Measurements from ENCODE around the gene SLC1A7. TPM values are rescaled to one million over a fixed set of nuclear protein-coding genes. Genes with fewer than 3 reads are reported as not detected.

The SLC1A7 gene
- total and polyA plus RNA-seq, 5 experiments from 2014 or later: not detected

DNA sequence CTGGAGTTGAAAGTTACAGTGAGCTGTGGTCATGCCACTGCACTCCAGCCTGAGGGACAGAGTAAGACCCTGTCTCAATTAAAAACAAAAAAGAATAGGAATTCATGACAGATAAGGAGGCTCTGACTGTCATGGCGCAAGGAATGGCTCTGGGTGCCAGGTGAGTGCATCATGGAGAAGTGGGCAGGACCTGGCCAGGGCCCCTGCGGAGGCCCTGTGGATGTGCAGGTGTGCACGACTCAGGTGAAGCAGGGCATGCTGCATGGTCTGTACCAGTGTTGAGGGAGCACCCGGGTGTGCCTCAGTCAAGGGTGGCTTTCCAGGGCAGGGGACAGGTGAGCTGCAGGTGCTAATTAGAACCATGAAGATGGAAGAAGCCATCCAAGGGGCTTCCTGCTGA, 14.0 kb downstream of the SLC1A7 start:
- DNase-seq: no peak
- ATAC-seq: no peak
- H3K4me3 Mint-ChIP-seq: no peak overlapping the region
- H3K27ac Mint-ChIP-seq: no peak overlapping the region
- POLR2A ChIA-PET: no interaction called here
- H3K27me3 Mint-ChIP-seq: peaks cover 0 to 9% (median 0%) of the 10 kb centered on the region in 5 donors
- peaks cover 0 to 2% (median 0%) of the 10 kb centered on the region in 9 donors for H3K9me3 Mint-ChIP-seq
- H3K36me3 Mint-ChIP-seq: no peaks in the 10 kb centered on the region
- peaks cover 0 to 5% (median 0%) of the 10 kb centered on the region in 4 donors for H3K4me1 Mint-ChIP-seq

DNA sequence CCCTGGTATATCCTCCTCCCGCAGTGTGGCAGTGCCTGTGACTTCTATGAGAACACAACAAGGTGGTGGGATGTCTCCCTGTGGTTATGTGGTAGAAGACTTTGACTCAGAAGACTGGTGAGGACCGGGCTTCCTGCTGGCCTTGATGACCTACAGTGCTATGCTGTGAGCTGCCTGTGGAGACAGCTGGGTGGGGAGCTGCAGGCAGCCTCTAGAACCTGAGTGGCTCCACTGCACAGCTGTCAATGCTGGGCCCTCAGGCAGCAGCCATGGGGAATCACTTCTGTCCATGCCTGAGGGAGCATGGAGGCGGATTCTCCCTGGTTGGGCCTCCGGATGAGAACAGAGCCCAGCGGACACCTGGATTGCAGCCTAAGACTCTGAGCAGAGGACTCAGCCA, 14.9 kb downstream of the SLC1A7 start:
- Mint-ChIP-seq H3K27ac (peak overlapping the region in 1 of 10 donors; percentile 83), H3K4me3 (peak overlapping the region in 1 of 10 donors; percentile 41), H3K36me3 (no peaks in the 10 kb centered on the region), H3K27me3 (peaks cover 0 to 9% (median 0%) of the 10 kb centered on the region in 5 donors), H3K9me3 (peaks cover 0 to 2% (median 0%) of the 10 kb centered on the region in 9 donors), H3K4me1 (peaks cover 0 to 5% (median 0%) of the 10 kb centered on the region in 4 donors)
- POLR2A ChIA-PET: interaction anchor here (0.6 kb wide), 1 partner anchor 43 kb away, joined by 4 read pairs; no protein-coding TSS in a partner anchor
- ATAC-seq: no peak
- DNase-seq: peak in 1 of 10 donors; percentile 20

DNA sequence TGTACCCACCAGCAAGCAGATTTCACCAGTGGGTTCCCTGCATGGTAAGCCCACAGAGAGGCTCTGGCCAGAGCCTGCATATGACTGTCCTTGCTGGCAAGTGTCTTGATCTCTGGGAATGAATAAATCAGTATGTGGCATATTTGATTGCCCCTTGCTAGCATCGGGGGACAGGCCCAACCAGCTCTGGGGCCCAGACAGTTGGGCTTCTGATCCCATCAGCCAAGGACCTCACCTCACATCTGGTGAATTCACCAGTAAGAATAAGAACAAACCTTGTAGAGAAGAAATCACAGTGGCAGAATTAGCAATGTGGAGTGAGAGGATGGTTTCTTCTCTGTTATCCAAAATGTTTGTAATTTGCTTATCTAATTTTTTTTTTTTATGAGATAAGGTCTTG, 15.9 kb downstream of the SLC1A7 start:
- DNase-seq (no peak), ATAC-seq (no peak)
- H3K9me3 Mint-ChIP-seq: peaks cover 0 to 2% (median 0%) of the 10 kb centered on the region in 9 donors
- H3K36me3 Mint-ChIP-seq: no peaks in the 10 kb centered on the region
- H3K27ac Mint-ChIP-seq: no peak overlapping the region
- POLR2A ChIA-PET: no interaction called here
- H3K4me1 Mint-ChIP-seq: peaks cover 0 to 5% (median 1%) of the 10 kb centered on the region in 4 donors
- peaks cover 0 to 9% (median under 1%) of the 10 kb centered on the region in 5 donors for H3K27me3 Mint-ChIP-seq
- H3K4me3 Mint-ChIP-seq: no peak overlapping the region

DNA sequence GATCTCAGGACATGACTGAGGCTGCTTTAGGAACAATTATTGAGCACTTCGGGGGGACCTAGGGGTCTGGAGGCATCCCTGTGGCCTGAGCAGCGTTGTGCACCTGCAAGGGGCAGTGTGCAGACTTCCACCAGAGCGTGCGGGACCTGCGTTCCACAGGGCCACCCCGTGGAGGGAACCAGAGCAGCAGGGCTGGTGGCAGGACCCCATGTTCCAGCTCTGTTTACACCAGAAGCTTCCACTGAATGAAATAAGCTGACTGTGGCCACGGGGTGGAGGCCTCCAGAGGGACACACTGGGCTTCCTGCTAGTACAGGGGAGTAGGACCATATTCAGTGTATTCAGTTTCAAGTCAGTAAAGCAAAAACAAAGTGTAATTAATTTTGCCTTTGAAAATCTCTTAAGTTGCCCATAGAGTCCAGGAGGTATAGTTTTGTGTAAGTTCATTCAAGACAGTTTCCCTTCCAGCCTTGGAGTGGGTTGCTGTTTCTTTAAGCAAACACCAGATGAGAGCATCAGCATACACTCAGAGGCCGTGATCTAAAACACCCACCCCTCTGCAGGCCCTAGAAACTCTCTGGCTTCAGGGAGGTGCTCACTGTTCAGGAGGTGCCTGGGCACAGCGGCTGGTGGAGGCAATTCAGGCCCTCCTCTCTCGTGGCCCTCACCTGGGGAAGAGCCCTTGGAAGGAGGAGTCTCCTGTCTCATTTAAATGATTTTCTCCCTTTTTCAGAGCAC, 16.6 kb downstream of the SLC1A7 start:
- H3K36me3 Mint-ChIP-seq: no peaks in the 10 kb centered on the region
- ATAC-seq: no peak
- peaks cover 0 to 2% (median 0%) of the 10 kb centered on the region in 9 donors for H3K9me3 Mint-ChIP-seq
- no peak for DNase-seq
- H3K4me3 Mint-ChIP-seq: no peak overlapping the region
- POLR2A ChIA-PET: no interaction called here
- peaks cover 0 to 10% (median 4%) of the 10 kb centered on the region in 4 donors for H3K4me1 Mint-ChIP-seq
- peak overlapping the region in 1 of 10 donors; percentile 60 for H3K27ac Mint-ChIP-seq
- H3K27me3 Mint-ChIP-seq: peaks cover 0 to 16% (median 8%) of the 10 kb centered on the region in 5 donors

DNA sequence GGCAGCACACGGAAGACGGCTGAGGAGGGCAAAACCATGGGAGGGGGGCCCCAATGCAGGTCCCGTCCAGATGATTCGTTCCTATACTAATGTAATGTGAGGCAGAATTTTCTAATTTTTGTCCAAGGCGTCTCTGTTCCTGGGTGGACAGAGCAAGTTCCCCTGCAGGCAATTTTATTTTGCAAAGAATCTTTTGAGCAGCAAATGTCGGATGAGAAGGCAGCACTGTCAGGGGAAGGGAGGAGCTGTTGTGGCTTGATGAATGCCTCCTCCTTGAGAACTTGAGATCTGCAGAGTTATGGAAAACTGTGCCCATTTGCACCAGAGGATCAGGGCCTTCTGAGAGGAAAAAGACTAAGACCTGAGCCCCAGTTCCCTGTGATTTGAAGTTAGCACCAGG, 17.3 kb downstream of the SLC1A7 start:
- ATAC-seq: no peak
- H3K4me3 Mint-ChIP-seq: no peak overlapping the region
- H3K9me3 Mint-ChIP-seq: peaks cover 0 to 2% (median 0%) of the 10 kb centered on the region in 9 donors
- POLR2A ChIA-PET: no interaction called here
- DNase-seq: no peak
- H3K27me3 Mint-ChIP-seq: peaks cover 0 to 21% (median 8%) of the 10 kb centered on the region in 5 donors
- H3K27ac Mint-ChIP-seq: no peak overlapping the region
- peaks cover 0 to 12% (median 4%) of the 10 kb centered on the region in 4 donors for H3K4me1 Mint-ChIP-seq
- H3K36me3 Mint-ChIP-seq: no peaks in the 10 kb centered on the region

DNA sequence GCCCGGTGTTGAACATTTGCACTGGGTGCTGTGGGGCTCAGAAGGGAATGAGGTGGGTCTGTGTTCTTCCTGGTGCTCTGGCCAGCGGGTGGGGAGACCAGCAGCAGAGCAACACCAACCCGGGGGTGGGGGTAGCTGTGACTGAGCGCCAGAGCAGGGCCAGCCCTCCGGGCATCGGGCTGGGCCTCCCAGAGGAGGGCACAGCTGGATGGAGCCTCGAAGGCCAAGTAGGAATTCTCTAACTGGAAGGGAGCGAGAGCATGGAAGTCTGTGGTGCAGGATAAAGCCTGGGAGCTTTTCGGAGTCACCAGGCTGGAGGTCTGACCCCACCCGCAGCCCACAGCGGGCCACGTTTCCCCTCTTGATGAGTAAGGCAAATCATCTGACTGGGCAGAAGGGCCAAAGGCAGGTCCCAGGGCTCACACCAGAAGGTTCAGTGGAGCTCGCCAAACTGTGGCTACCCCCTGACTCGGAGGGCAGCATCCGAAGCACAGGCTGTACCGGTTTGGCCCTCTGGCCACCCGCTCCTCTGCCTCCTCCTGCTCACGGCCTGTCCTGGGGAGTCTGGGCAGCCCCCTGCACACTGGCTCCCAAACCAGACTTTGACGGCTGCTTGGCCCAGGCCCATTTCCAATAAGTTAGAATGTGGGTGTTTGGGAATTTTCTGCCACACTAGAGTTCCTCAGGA, 18.8 kb downstream of the SLC1A7 start:
- ATAC-seq (no peak), DNase-seq (no peak)
- Mint-ChIP-seq H3K4me3 (no peak overlapping the region), H3K27ac (no peak overlapping the region), H3K36me3 (no peaks in the 10 kb centered on the region), H3K4me1 (peaks cover 0 to 12% (median 3%) of the 10 kb centered on the region in 4 donors), H3K27me3 (peaks cover 0 to 21% (median 8%) of the 10 kb centered on the region in 5 donors), H3K9me3 (peaks cover 0 to 2% (median 0%) of the 10 kb centered on the region in 9 donors)
- POLR2A ChIA-PET: no interaction called here

DNA sequence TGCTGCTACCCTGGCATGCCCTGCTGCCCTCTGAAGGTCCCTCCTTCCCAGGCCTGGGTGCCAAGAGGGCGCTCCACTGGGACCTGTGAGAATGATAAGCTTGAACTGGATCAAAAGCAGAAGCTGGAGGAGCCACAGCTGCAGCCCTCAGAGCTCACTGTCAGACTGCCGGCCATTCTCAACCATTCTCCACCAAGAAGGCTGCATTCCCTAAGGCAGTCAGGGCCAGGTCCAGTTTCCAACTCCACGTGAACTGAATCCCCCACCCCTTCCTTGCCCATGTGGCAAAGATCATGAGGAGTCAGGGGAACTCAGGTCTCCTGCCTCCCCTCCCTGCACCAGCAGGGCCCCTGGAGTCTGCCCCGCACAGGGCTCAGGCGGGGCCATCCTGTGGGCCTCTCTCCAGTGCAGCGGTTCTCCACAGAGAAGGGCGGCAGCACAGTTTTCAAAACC, 19.5 kb downstream of the SLC1A7 start:
- Mint-ChIP-seq H3K9me3 (peaks cover 0 to 2% (median 0%) of the 10 kb centered on the region in 9 donors), H3K36me3 (no peaks in the 10 kb centered on the region), H3K27me3 (peaks cover 0 to 21% (median 8%) of the 10 kb centered on the region in 5 donors), H3K4me3 (no peak overlapping the region), H3K27ac (no peak overlapping the region), H3K4me1 (peaks cover 0 to 12% (median 1%) of the 10 kb centered on the region in 4 donors)
- POLR2A ChIA-PET: no interaction called here
- DNase-seq (peak in 1 of 10 donors; percentile 43), ATAC-seq (no peak)

DNA sequence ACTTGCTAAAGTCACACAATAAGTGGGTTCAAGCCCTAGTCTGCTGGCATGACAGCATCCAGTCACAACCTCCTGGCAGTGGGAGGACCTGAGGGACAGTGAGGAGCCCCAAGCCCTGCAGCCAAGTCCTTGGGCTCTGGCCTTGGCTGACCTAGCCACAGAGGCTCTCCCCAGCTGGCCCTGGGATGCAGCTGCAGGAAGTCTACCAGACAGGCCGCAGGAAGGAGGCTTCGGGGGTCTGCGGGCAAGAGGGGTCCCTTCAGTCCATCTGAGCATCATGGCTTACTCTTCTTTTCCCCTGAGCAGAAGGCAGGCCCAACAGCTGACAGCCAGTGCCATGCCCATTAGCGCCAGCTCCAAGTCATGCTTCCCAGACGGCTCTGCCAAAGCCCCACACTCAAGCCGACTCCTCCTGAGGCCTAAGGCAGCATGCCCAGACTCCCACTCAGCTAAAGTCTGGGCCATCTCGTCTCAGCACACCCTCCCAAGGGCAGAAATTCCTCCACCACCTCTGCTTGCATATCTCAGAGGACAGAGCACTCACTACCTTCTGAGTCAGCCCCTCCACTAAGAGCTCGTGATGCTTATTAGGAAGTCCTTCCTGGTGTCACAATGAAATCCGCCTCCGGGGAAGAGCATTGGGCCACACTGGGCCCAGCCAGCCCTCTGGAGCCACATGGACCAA, 20.1 kb downstream of the SLC1A7 start:
- Mint-ChIP-seq H3K27ac (peak overlapping the region in 1 of 10 donors; percentile 35), H3K27me3 (peaks cover 0 to 14% (median 8%) of the 10 kb centered on the region in 5 donors), H3K4me1 (peaks cover 0 to 12% (median 1%) of the 10 kb centered on the region in 4 donors), H3K4me3 (no peak overlapping the region), H3K36me3 (no peaks in the 10 kb centered on the region), H3K9me3 (peaks cover 0 to 2% (median 0%) of the 10 kb centered on the region in 9 donors)
- POLR2A ChIA-PET: no interaction called here
- DNase-seq (peak in 1 of 10 donors; percentile 46), ATAC-seq (no peak)

DNA sequence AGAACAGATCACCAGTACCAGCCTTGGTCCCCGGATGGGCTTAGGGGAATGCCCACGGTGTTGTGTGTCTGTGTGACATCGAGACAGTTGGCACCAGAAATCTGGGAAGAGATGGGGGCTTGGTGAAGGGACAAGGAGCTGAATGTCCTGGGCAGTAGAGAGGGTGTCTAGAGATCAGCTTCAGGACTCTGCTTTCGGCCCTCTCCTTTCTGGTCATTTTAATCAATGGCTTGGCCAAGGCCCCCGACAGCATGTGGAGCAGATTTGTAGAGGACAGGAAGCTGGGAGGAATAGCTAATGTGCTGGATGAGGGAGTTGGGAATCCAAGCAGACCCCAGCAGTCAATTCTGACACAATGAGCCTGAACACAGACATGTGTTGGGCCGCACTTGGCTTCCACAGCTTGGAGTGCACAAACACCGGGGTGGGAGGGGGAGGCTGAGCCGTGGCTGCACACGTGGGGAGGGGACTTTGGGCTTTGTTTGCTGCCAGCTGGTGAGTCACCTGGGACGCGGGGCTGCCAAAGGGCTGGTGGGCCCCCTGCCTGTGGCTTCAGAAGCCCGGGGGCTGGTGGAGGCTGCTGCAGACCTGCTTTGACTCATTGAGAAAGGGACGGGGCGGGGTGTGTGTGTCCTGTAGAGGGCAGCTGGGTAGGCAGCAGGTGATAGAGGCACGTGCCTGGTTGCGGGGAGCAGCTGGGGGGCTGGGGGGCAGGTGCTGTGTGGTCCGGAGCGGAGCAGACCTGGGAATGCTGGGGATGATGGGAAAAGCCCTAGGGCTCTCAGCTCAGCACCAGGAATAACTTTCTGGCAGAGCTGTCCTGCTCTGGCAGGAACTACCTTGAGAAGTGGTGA, 20.9 kb downstream of the SLC1A7 start:
- Mint-ChIP-seq H3K4me1 (peaks cover 0 to 12% (median 1%) of the 10 kb centered on the region in 4 donors), H3K4me3 (no peak overlapping the region), H3K27ac (no peak overlapping the region), H3K9me3 (peaks cover 0 to 2% (median 0%) of the 10 kb centered on the region in 9 donors), H3K27me3 (peaks cover 0 to 13% (median 8%) of the 10 kb centered on the region in 5 donors), H3K36me3 (no peaks in the 10 kb centered on the region)
- no peak for DNase-seq
- POLR2A ChIA-PET: no interaction called here
- ATAC-seq: no peak

DNA sequence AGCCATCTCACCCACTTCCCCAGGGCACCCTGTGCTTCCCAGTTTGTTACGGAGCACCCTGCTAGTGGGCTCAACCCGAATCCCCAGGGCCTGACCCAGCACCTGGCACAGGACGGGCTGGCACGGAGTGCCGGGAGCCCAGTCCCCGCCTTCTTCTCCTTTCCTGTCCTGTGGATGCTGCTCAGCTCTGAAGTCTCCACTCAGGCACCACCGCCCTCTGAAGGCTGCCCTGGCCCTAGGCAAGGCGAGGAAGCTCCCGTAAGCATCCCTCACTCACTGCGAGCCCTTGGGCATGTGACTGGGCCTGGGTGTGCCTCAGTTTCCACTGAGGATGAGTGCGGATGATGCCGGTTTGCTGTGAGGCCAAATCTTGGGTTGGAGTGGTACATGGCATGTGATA, 21.8 kb downstream of the SLC1A7 start:
- Mint-ChIP-seq H3K4me1 (peaks cover 0 to 12% (median 1%) of the 10 kb centered on the region in 4 donors), H3K4me3 (no peak overlapping the region), H3K27ac (no peak overlapping the region), H3K9me3 (peaks cover 0 to 2% (median 0%) of the 10 kb centered on the region in 9 donors), H3K36me3 (no peaks in the 10 kb centered on the region), H3K27me3 (peaks cover 0 to 13% (median 8%) of the 10 kb centered on the region in 5 donors)
- ATAC-seq: no peak
- POLR2A ChIA-PET: no interaction called here
- DNase-seq: no peak

DNA sequence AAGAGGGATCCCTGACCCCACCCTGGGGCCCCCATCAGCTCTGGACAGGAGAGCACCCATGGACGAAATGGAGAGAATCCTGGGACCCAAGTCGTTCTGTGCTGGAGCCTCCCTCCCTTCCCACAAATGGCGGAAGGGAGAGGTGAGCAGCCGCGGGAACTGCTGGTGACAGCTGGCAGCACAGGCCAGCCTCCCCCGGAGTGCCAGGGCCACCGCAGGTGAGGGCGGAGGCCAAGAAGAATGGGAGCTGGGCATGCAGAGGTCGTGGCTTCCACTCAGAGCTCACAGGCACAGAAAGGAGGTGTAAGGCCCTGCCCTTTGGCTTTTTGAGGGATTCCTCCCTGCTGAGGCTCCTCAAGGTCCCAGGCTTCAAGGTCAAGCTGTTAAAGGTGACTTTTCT, 24.6 kb downstream of the SLC1A7 start:
- H3K9me3 Mint-ChIP-seq: no peaks in the 10 kb centered on the region
- peaks cover 0 to 12% (median 1%) of the 10 kb centered on the region in 4 donors for H3K4me1 Mint-ChIP-seq
- POLR2A ChIA-PET: no interaction called here
- no peaks in the 10 kb centered on the region for H3K36me3 Mint-ChIP-seq
- H3K4me3 Mint-ChIP-seq: no peak overlapping the region
- DNase-seq (no peak), ATAC-seq (no peak)
- H3K27me3 Mint-ChIP-seq: peaks cover 0 to 14% (median 8%) of the 10 kb centered on the region in 5 donors
- peak overlapping the region in 1 of 10 donors; percentile 3 for H3K27ac Mint-ChIP-seq

Measured in naive thymus-derived CD8-positive, alpha-beta T cell (primary cell).